HEK293T (cell line): Measurements from ENCODE around the gene KRTAP19-2.

Experiments
- ARNT ChIP-seq: fragments of 450-650 bp; IDR thresholded peaks from 2 replicates; pipeline ENCODE4 v1.6.1; 2017; ENCODE audit warnings: mild to moderate bottlenecking
- BHLHE40 ChIP-seq: fragments of 450-650 bp; IDR thresholded peaks from 2 replicates; pipeline ENCODE4 v1.6.1; 2016; ENCODE audit warnings: mild to moderate bottlenecking, moderate library complexity, borderline replicate concordance
- ELF4 ChIP-seq: fragments of 450-650 bp; IDR thresholded peaks from 2 replicates; pipeline ENCODE4 v1.6.1; 2017; ENCODE audit warnings: antibody characterized with exemption
- FOXA1 ChIP-seq: fragments of 450-650 bp; IDR thresholded peaks from 2 replicates; pipeline ENCODE4 v1.6.1; 2016; ENCODE audit warnings: mild to moderate bottlenecking
- FOXK2 ChIP-seq: fragments of 450-650 bp; IDR thresholded peaks from 2 replicates; pipeline ENCODE4 v1.6.1; 2016; ENCODE audit warnings: mild to moderate bottlenecking
- FOXM1 ChIP-seq: fragments of 450-650 bp; IDR thresholded peaks from 2 replicates; pipeline ENCODE4 v1.6.1; 2017; ENCODE audit warnings: mild to moderate bottlenecking, borderline replicate concordance
- HDGF ChIP-seq: fragments of 450-650 bp; IDR thresholded peaks from 2 replicates; pipeline ENCODE4 v1.6.1; 2017; ENCODE audit warnings: antibody characterized with exemption, borderline replicate concordance
- NFRKB ChIP-seq: fragments of 450-650 bp; IDR thresholded peaks from 2 replicates; pipeline ENCODE4 v1.6.1; 2016; ENCODE audit warnings: mild to moderate bottlenecking, moderate library complexity
- SP1 ChIP-seq: fragments of 450-650 bp; IDR thresholded peaks from 2 replicates; pipeline ENCODE4 v1.6.1; 2017
- SUZ12 ChIP-seq: fragments of 450-650 bp; IDR thresholded peaks from 2 replicates; pipeline ENCODE4 v1.6.1; 2016; ENCODE audit warnings: mild to moderate bottlenecking
- ZNF384 ChIP-seq: fragments of 450-650 bp; IDR thresholded peaks from 2 replicates; pipeline ENCODE4 v1.6.1; 2016

DNA sequence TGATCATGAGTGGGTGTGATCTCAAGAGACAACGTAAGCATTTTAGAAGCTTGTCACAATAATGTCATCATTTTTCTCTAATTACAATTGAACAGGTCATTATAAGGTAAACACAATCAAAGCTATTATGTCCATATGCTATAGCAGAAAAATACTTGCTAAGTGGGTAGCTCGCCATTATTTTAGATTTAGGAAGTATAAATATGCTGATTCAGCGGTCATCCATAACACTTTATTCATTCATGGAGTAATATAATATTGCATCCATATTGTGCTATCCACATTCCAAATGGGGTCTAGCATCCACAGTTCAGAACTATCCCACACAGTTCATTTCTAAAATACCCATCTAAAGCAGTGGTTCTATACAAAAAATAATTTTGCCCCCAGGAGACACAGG is 38.7 kb downstream of the KRTAP19-2 start:
- TF ChIP-seq FOXA1 = no peak
- TF ChIP-seq FOXM1 = no peak
- no peak for TF ChIP-seq ZNF384
- TF ChIP-seq SP1 = no peak
- TF ChIP-seq BHLHE40 = no peak
- no peak for TF ChIP-seq SUZ12
- TF ChIP-seq FOXK2 = no peak
- no peak for TF ChIP-seq ARNT
- no peak for TF ChIP-seq HDGF
- no peak for TF ChIP-seq NFRKB
- TF ChIP-seq ELF4 = no peak
